HPDE6-E6E7 (cell line): ENCODE measurements around the gene TSHZ2.

Experiments used
- DNase-seq: peaks from one replicate; pipeline ENCODE4 v3.0.0; 2011; ENCODE audit warnings: missing footprints; ENCODE audit errors: extremely low spot score

TSHZ2 gene

GRCh38 chr20:53164072-53164471 lies 191.9 kb downstream of the TSHZ2 start:
- DNase-seq = no peak

- DNase-seq = no peak
Observed at GRCh38 chr20:53165452-53165851, 193.3 kb downstream of the TSHZ2 start.

- DNase-seq = no peak
Observed at GRCh38 chr20:53168491-53168890, 196.3 kb downstream of the TSHZ2 start.

- no peak for DNase-seq
Observed at GRCh38 chr20:53170196-53170595, 198.0 kb downstream of the TSHZ2 start.

- no peak for DNase-seq
Observed at GRCh38 chr20:53171065-53171464, 198.9 kb downstream of the TSHZ2 start.

- DNase-seq = no peak
Observed at GRCh38 chr20:53174454-53174853, 202.3 kb downstream of the TSHZ2 start.

GRCh38 chr20:53175135-53175780 lies 203.1 kb downstream of the TSHZ2 start:
- DNase-seq = no peak

- DNase-seq = no peak
Observed at GRCh38 chr20:53176134-53176533, 204.0 kb downstream of the TSHZ2 start.

- DNase-seq = no peak
Observed at GRCh38 chr20:53177687-53178086, 205.5 kb downstream of the TSHZ2 start.

GRCh38 chr20:53179749-53180148 lies 207.6 kb downstream of the TSHZ2 start:
- DNase-seq = no peak

- no peak for DNase-seq
Observed at GRCh38 chr20:53180928-53181362, 208.8 kb downstream of the TSHZ2 start.

GRCh38 chr20:53181866-53182376 lies 209.8 kb downstream of the TSHZ2 start:
- no peak for DNase-seq

- DNase-seq = no peak
Observed at GRCh38 chr20:53183181-53183580, 211.0 kb downstream of the TSHZ2 start.

GRCh38 chr20:53186635-53187034 lies 214.5 kb downstream of the TSHZ2 start:
- no peak for DNase-seq

- no peak for DNase-seq
Observed at GRCh38 chr20:53187392-53188068, 215.4 kb downstream of the TSHZ2 start.

- DNase-seq = no peak
Observed at GRCh38 chr20:53190225-53190624, 218.1 kb downstream of the TSHZ2 start.

- DNase-seq = no peak
Observed at GRCh38 chr20:53191957-53192356, 219.8 kb downstream of the TSHZ2 start.

- DNase-seq = no peak
Observed at GRCh38 chr20:53194306-53195290, 222.4 kb downstream of the TSHZ2 start.

- no peak for DNase-seq
Observed at GRCh38 chr20:53195876-53196610, 223.9 kb downstream of the TSHZ2 start.

GRCh38 chr20:53201588-53201987 lies 229.4 kb downstream of the TSHZ2 start:
- DNase-seq = no peak

GRCh38 chr20:53202777-53203176 lies 230.6 kb downstream of the TSHZ2 start:
- no peak for DNase-seq
